GM12878 (cell line): ENCODE data around the gene DLG1. TPM values are rescaled to one million over a fixed set of nuclear protein-coding genes. Genes with fewer than 3 reads are reported as not detected.

Source experiments
- ATAC-seq: fragments of 200-7000 bp; cut with Tn5 transposase; 3 replicates; pipeline ENCODE4 v1.9.1; 2020; ENCODE audit warnings: mild to moderate bottlenecking, moderate library complexity
- BruUV-seq: library from RNA; stranded (reverse); fragments of 400-500 nt; replicated peaks from 2 replicates; lab custom pipeline; 2021; lab: Mats Ljungman, UMichigan
- CTCF ChIA-PET: fragments of 300-600 bp; sonication (Branson Sonifier 250); formaldehyde crosslinking; extraction: SDS; loops from one replicate; lab custom pipeline; 2021; ENCODE audit warnings: inconsistent platforms; lab: Yijun Ruan, JAX
- POLR2A ChIA-PET: fragments of 350-600 bp; formaldehyde crosslinking; extraction: SDS; loops from one replicate; lab custom pipeline; 2021; ENCODE audit warnings: inconsistent platforms; lab: Charles Lee
- RAD21 ChIA-PET: fragments of 300-600 bp; sonication (Branson Sonifier 250); formaldehyde crosslinking; loops from one replicate; lab custom pipeline; 2023; ENCODE audit warnings: antibody characterized with exemption; ENCODE audit not compliant: unreplicated experiment; lab: Charles Lee
- SMC1A ChIA-PET: fragments of 300-600 bp; sonication (Branson Sonifier 250); formaldehyde crosslinking; loops from one replicate; lab custom pipeline; 2023; ENCODE audit not compliant: unreplicated experiment, uncharacterized antibody; lab: Charles Lee
- DNase-seq: peaks from one replicate; pipeline ENCODE4 v3.0.0-alpha.2; 2011; ENCODE audit warnings: low read depth, low spot score
- FAIRE-seq: peaks from 3 replicates; lab custom pipeline; 2011; peaks lifted over from hg19 to GRCh38; lab: Jason Lieb, UNC
- H2AFZ ChIP-seq: 2 replicates; pipeline ENCODE4 v1.6.0; 2011; ENCODE audit warnings: low read depth, low read length, control low read depth; ENCODE audit not compliant: control insufficient read depth
- H3K27ac ChIP-seq: 2 replicates; pipeline ENCODE4 v1.5.1; 2011; ENCODE audit warnings: control low read depth; ENCODE audit not compliant: control insufficient read depth, insufficient read depth
- H3K27me3 ChIP-seq, 2 experiments: replicated peaks in 1 of 2; 2 replicates each; pipeline versions ENCODE4 v1.6.0 to v1.6.1; 2011; ENCODE audit warnings: low read length in 1 of 2; ENCODE audit not compliant: control insufficient read depth in 2 of 2, insufficient read depth in 2 of 2
- H3K36me3 ChIP-seq, 2 experiments: 2 replicates each; pipeline ENCODE4 v1.5.1; 2011; ENCODE audit warnings: low read length in 1 of 2; ENCODE audit not compliant: control insufficient read depth in 2 of 2, insufficient read depth in 2 of 2
- H3K4me1 ChIP-seq: 2 replicates; pipeline ENCODE4 v1.6.1; 2011; ENCODE audit warnings: mild to moderate bottlenecking, low read length, moderate library complexity, mixed read lengths; ENCODE audit not compliant: control insufficient read depth, insufficient read depth
- H3K4me2 ChIP-seq: 2 replicates; pipeline ENCODE4 v1.6.0; 2011; ENCODE audit warnings: control low read depth; ENCODE audit not compliant: control insufficient read depth, insufficient read depth
- H3K4me3 ChIP-seq: fragments of 200-600 bp; sonication (generic); 2 replicates; pipeline ENCODE4 v1.5.1; 2016
- H3K79me2 ChIP-seq: 2 replicates; pipeline ENCODE4 v1.6.0; 2011; ENCODE audit warnings: low read length; ENCODE audit not compliant: control insufficient read depth, insufficient read depth
- H3K9ac ChIP-seq: 2 replicates; pipeline ENCODE4 v1.8.0; 2011; ENCODE audit warnings: low read length, control low read depth, mixed read lengths; ENCODE audit not compliant: control insufficient read depth, insufficient read depth
- H3K9me3 ChIP-seq: replicated peaks from 3 replicates; pipeline ENCODE4 v1.5.1; 2011; ENCODE audit warnings: mild to moderate bottlenecking, low read length; ENCODE audit not compliant: control insufficient read depth, insufficient read depth
- H4K20me1 ChIP-seq: 2 replicates; pipeline ENCODE4 v1.6.0; 2011; ENCODE audit not compliant: control insufficient read depth, insufficient read depth
- CBX5 ChIP-seq: sonication (generic); IDR thresholded peaks from 2 replicates; pipeline ENCODE4 v1.6.1; 2016; ENCODE audit warnings: low read depth, moderate library complexity, mild to moderate bottlenecking, inconsistent platforms
- FOS ChIP-seq: IDR thresholded peaks from 3 replicates; pipeline ENCODE4 v1.6.1; 2011; ENCODE audit warnings: borderline replicate concordance; ENCODE audit not compliant: insufficient read length; ENCODE audit errors: extremely low read depth
- FOXM1 ChIP-seq: IDR thresholded peaks from 2 replicates; pipeline ENCODE4 v1.6.1; 2012; ENCODE audit warnings: low read depth, mild to moderate bottlenecking, inconsistent platforms, low read length, moderate library complexity
- HDAC2 ChIP-seq: fragments of 200-600 bp; sonication (generic); IDR thresholded peaks from 2 replicates; pipeline ENCODE4 v1.6.1; 2017
- MTA2 ChIP-seq: fragments of 450-650 bp; IDR thresholded peaks from 2 replicates; pipeline ENCODE4 v1.6.1; 2016; ENCODE audit warnings: low read depth, mild to moderate bottlenecking, moderate library complexity
- NFIC ChIP-seq: IDR thresholded peaks from 2 replicates; pipeline ENCODE4 v1.6.1; 2012; ENCODE audit warnings: low read depth, mild to moderate bottlenecking, inconsistent platforms, low read length, moderate library complexity
- NR2C1 ChIP-seq: fragments of 450-650 bp; IDR thresholded peaks from 2 replicates; pipeline ENCODE4 v1.6.1; 2017; ENCODE audit warnings: antibody characterized with exemption, mild to moderate bottlenecking, moderate library complexity
- POLR2AphosphoS5 ChIP-seq: IDR thresholded peaks from 2 replicates; pipeline ENCODE4 v1.6.1; 2011; ENCODE audit warnings: mild to moderate bottlenecking, low read length, inconsistent platforms
- SMAD5 ChIP-seq: IDR thresholded peaks from 2 replicates; pipeline ENCODE4 v1.6.1; 2016; ENCODE audit warnings: antibody characterized with exemption, low read depth
- SREBF1 ChIP-seq: IDR thresholded peaks from 2 replicates; pipeline ENCODE4 v1.6.1; 2012; ENCODE audit warnings: mild to moderate bottlenecking, low read length
- SUPT20H ChIP-seq: IDR thresholded peaks from 2 replicates; pipeline ENCODE4 v1.6.1; 2011; ENCODE audit warnings: low read depth, mild to moderate bottlenecking, low read length, moderate library complexity, borderline replicate concordance; ENCODE audit not compliant: control insufficient read depth
- WGBS: methylation state at CpG from one replicate; pipeline ENCODE4 v1.1.6; 2016; ENCODE audit warnings: low lambda C conversion rate; ENCODE audit not compliant: insufficient replicate concordance, insufficient coverage; ENCODE audit errors: missing lambda C conversion rate; 5-methylcytosine and 5-hydroxymethylcytosine counted together
- in situ Hi-C: fragments of 300-500 bp; cut with MboI; formaldehyde crosslinking; loops from 9 replicates; pipeline ENCODE4 v1.14.3; 2018; ENCODE audit warnings: mixed read lengths
- intact Hi-C: fragments of 100-400 bp; cut with micrococcal nuclease; formaldehyde crosslinking; loops from one replicate; pipeline ENCODE4 v1.14.2; 2022; ENCODE audit not compliant: unreplicated experiment
- polyA plus RNA-seq, 11 experiments: library from polyadenylated mRNA; depleted of rRNA in 4 of 11; unstranded in 6 of 11; stranded (reverse) in 5 of 11; fragments of >200 nt; fragmentation: Nextera tagmentation in 4 of 11; fragmentation: Illumina TruSeq in 1 of 11; extraction: Ambion mirVana in 4 of 11; extraction: Trizol in 1 of 11; gene quantifications; 1 replicate in 1 of 11; 2 replicates in 10 of 11; pipeline versions ENCODE4 v1.2.1 to v1.2.3, GENCODE V29; 2011 to 2016; ENCODE audit warnings: inconsistent platforms in 2 of 11, missing spikeins in 2 of 11, low read depth in 1 of 11
- total RNA-seq, 4 experiments: library from RNA; depleted of rRNA in 3 of 4; stranded (reverse); fragments of >200 nt in 3 of 4; fragmentation: Illumina TruSeq in 1 of 4; extraction: Trizol in 1 of 4; gene quantifications; 2 replicates each; pipeline versions ENCODE4 v1.2.1 to v1.2.3, GENCODE V29; 2013 to 2021
- TF ChIP-seq, protein P1 (sequence below): fragments of 450-650 bp; IDR thresholded peaks from 2 replicates; pipeline ENCODE4 v1.6.1; 2017; ENCODE audit warnings: mild to moderate bottlenecking
- TF ChIP-seq, protein P2 (sequence below): fragments of 450-650 bp; IDR thresholded peaks from 2 replicates; pipeline ENCODE4 v1.6.1; 2017; ENCODE audit warnings: mild to moderate bottlenecking, moderate library complexity

DLG1 gene
- total and polyA plus RNA-seq, 10 of the 15 experiments (the other 5 are each of a cell fraction or from before 2014, with no cell fraction given): 9.2 to 63.1 (median 40.1) TPM

DNA sequence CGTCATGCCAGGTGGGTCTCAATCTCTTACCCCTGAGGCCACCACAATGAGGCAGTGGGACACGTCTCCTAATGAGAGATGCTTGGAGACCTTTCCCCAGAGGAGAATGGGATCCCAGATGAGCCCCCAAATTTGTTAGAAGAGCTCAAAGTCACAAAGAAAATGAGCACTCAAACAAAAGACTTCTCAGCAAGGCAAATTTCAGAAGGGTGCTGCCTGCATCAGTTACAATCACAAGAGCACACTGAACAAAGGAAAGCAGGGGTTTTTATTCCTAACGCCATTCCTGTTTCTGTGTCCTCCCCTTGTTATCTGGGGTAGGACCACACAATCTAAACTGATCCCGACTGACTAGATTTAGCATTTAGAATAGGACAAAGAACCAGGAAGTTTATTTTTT lies 50.1 kb downstream of the DLG1 start:
- DNase-seq (no peak), ATAC-seq (no peak), FAIRE-seq (no peak)
- 95% methylated on average over 4 of the region's 4 CpGs for WGBS
- in situ Hi-C loops (no loop called here), intact Hi-C loops (no loop called here)
- H3K9me3 ChIP-seq: peaks cover 38% of the 10 kb centered on the region
- H3K9ac ChIP-seq: no peak overlapping the region
- H3K27ac ChIP-seq: no peak overlapping the region
- no peaks in the 10 kb centered on the region for H3K27me3 ChIP-seq
- POLR2A ChIA-PET: no interaction called here
- no peak overlapping the region for H3K4me2 ChIP-seq
- H2AFZ ChIP-seq: no peak overlapping the region
- H3K36me3 ChIP-seq: peaks cover 5 to 9% of the 10 kb centered on the region in 2 experiments; a peak in 3 of 4 replicates
- no peaks in the 10 kb centered on the region for H4K20me1 ChIP-seq
- RAD21 ChIA-PET: interaction anchor here (0.7 kb wide), 1 partner anchor 9 kb away, joined by 3 read pairs; no protein-coding TSS in a partner anchor
- CTCF ChIA-PET: interaction anchor here (1.0 kb wide), 1 partner anchor 8 kb away, joined by 4 read pairs; no protein-coding TSS in a partner anchor
- no TSS peak for BruUV-seq
- H3K79me2 ChIP-seq: peaks cover 16% of the 10 kb centered on the region
- H3K4me1 ChIP-seq: no peaks in the 10 kb centered on the region
- no peak overlapping the region for H3K4me3 ChIP-seq
- TF ChIP-seq NFIC: no peak
- no peak for TF ChIP-seq POLR2AphosphoS5
- TF ChIP-seq SUPT20H: no peak
- no peak for TF ChIP-seq SMAD5
- TF ChIP-seq FOXM1: no peak
- no peak for TF ChIP-seq FOS
- peak; percentile 93 for TF ChIP-seq CBX5
- no peak for TF ChIP-seq HDAC2
- TF ChIP-seq, all 136 proteins: peak for 1
- SMC1A ChIA-PET: interaction anchor here (1.0 to 1.5 kb wide), 2 partner anchors 9 to 205 kb away, joined by 3 to 4 read pairs; no protein-coding TSS in a partner anchor

DNA sequence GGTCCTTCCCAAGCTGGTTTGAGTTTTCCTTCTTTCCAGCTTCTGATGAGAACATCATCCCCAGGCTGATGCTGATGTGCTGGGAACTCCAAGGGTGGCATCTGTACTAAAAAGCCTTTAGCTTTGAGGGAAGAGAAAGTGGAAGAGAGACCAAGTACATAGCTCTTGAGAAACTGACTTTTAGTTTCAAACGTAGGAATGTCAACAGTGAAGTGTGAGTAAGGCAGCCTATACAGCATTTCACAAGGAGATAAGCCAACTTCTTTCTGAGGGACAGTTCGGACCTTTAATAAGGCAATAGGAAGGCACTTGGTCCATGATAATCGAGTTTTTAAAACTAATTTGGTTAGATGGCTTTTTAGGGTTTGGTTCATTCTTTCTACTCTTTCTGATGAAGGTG lies 53.7 kb downstream of the DLG1 start:
- DNase-seq (no peak), ATAC-seq (no peak), FAIRE-seq (no peak)
- Histone ChIP-seq H4K20me1 (no peaks in the 10 kb centered on the region), H3K36me3 (peaks cover 5 to 9% of the 10 kb centered on the region in 2 experiments; a peak in 3 of 4 replicates), H3K9ac (no peak overlapping the region), H3K4me1 (peaks cover 7% of the 10 kb centered on the region), H3K79me2 (peaks cover 32% of the 10 kb centered on the region), H3K4me2 (no peak overlapping the region), H3K9me3 (peaks cover 53% of the 10 kb centered on the region), H3K27me3 (no peaks in the 10 kb centered on the region), H3K27ac (no peak overlapping the region), H2AFZ (no peak overlapping the region), H3K4me3 (no peak overlapping the region)
- intact Hi-C loops: no loop called here
- ChIA-PET POLR2A (interaction anchor here (0.6 to 1.4 kb wide), 2 partner anchors 11 to 46 kb away, joined by 3 read pairs; no protein-coding TSS in a partner anchor), CTCF (interaction anchor here (1.2 to 4.4 kb wide), 3 partner anchors 12 to 22 kb away, joined by 4 to 30 read pairs (median 6); no protein-coding TSS in a partner anchor), RAD21 (no interaction called here), SMC1A (interaction anchor here (1.4 to 1.6 kb wide), 2 partner anchors 13 to 20 kb away, joined by 4 to 6 read pairs; no protein-coding TSS in a partner anchor)
- in situ Hi-C loops: no loop called here
- 98% methylated on average over 3 of the region's 3 CpGs for WGBS
- no TSS peak for BruUV-seq
- TF ChIP-seq, protein P1, sequence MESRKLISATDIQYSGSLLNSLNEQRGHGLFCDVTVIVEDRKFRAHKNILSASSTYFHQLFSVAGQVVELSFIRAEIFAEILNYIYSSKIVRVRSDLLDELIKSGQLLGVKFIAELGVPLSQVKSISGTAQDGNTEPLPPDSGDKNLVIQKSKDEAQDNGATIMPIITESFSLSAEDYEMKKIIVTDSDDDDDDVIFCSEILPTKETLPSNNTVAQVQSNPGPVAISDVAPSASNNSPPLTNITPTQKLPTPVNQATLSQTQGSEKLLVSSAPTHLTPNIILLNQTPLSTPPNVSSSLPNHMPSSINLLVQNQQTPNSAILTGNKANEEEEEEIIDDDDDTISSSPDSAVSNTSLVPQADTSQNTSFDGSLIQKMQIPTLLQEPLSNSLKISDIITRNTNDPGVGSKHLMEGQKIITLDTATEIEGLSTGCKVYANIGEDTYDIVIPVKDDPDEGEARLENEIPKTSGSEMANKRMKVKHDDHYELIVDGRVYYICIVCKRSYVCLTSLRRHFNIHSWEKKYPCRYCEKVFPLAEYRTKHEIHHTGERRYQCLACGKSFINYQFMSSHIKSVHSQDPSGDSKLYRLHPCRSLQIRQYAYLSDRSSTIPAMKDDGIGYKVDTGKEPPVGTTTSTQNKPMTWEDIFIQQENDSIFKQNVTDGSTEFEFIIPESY: no peak
- TF ChIP-seq MTA2 (no peak), SREBF1 (no peak), NR2C1 (no peak)
- TF ChIP-seq, protein P2, sequence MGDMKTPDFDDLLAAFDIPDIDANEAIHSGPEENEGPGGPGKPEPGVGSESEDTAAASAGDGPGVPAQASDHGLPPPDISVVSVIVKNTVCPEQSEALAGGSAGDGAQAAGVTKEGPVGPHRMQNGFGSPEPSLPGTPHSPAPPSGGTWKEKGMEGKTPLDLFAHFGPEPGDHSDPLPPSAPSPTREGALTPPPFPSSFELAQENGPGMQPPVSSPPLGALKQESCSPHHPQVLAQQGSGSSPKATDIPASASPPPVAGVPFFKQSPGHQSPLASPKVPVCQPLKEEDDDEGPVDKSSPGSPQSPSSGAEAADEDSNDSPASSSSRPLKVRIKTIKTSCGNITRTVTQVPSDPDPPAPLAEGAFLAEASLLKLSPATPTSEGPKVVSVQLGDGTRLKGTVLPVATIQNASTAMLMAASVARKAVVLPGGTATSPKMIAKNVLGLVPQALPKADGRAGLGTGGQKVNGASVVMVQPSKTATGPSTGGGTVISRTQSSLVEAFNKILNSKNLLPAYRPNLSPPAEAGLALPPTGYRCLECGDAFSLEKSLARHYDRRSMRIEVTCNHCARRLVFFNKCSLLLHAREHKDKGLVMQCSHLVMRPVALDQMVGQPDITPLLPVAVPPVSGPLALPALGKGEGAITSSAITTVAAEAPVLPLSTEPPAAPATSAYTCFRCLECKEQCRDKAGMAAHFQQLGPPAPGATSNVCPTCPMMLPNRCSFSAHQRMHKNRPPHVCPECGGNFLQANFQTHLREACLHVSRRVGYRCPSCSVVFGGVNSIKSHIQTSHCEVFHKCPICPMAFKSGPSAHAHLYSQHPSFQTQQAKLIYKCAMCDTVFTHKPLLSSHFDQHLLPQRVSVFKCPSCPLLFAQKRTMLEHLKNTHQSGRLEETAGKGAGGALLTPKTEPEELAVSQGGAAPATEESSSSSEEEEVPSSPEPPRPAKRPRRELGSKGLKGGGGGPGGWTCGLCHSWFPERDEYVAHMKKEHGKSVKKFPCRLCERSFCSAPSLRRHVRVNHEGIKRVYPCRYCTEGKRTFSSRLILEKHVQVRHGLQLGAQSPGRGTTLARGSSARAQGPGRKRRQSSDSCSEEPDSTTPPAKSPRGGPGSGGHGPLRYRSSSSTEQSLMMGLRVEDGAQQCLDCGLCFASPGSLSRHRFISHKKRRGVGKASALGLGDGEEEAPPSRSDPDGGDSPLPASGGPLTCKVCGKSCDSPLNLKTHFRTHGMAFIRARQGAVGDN: no peak
